SW 1271 (cell line): ENCODE results near the gene PDZD2.
"Not testable (repeated sequence)": the region's sequence is repeated elsewhere in the genome, so short reads cannot be mapped to it uniquely, and the experiment has no call there.

ENCODE experiments used
- DNase-seq, 2 experiments: peaks; one replicate each; lab custom pipeline; 2025; lab: John Stamatoyannopoulos, UW

The PDZD2 gene

DNA sequence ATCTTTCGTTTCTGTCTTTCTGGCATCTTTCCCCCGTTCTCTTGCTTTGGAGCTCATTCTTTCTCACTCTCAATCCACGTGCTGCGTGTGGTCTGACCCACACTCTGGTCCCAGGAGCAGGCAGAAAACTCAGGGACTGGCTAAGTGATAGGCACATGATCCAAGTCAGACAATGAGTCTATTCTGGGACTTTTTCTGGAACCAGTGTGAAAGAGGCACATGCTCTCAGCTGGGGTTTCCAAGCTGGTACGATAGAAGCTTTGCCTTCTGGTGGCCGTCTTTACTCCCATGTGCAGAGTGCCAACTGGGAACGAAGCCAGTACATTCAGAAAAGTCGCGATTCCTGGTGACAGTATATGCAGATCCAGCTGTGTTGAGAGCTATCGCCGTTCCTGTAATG is 94.4 kb downstream of the PDZD2 start:
- DNase-seq, result no peak

DNA sequence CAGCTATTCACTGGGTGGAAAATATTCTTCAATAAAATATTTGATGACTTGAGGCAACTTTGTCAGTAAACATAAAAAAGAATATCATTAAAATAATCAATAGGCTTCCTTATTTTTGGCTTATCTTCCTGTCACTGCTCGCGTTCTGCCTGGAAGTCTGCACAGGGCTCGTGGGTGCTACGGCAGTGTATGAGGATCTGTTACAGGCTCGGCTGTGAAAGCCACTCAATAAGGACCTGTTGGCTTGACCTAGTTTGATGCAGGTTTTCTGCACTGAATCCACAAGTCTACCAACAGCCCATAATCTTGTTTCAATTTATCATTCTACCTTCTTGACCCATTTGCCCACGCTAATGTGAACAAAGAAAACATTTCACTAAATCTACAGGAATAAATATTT is 97.2 kb downstream of the PDZD2 start:
- no peak for DNase-seq

DNA sequence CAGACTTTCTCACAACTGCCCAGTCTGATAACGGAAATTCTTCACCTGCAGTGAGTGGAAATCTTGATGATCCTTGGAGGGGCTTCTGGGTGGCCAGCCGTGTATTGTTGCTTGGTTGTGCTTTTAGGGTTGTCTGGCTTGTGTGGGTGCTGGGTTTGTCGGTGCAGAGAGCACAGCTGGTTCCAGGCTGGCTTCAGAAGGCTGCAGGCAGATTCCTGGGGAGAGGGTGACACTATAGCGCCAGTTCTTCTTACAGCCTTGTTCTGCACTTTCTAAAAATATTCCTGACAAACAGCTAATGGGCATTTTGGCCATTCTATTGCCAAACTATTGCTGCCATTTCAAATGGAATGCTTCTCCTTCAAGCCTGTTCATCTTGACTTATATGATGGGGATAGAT is 99.3 kb downstream of the PDZD2 start:
- DNase-seq, result no peak

DNA sequence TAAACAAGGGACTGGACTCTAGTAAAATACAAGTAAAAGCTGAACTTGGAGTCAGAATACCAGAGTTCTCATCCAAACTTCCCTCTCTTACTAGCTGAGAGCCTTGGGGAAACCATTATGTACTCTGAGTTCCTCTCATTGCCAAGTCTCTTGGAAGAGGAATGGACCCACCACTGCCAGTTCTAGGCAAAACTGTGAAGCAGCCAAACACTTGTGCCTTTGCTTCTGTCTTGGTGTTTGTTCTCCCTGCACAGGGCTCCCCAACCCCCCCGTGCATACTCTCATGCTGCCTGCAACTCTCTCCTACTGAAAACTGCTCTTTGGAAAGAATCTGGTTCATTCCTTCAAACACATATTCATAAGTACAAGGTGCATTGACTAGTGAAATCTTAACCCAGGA is 102.6 kb downstream of the PDZD2 start:
- DNase-seq, result no peak

DNA sequence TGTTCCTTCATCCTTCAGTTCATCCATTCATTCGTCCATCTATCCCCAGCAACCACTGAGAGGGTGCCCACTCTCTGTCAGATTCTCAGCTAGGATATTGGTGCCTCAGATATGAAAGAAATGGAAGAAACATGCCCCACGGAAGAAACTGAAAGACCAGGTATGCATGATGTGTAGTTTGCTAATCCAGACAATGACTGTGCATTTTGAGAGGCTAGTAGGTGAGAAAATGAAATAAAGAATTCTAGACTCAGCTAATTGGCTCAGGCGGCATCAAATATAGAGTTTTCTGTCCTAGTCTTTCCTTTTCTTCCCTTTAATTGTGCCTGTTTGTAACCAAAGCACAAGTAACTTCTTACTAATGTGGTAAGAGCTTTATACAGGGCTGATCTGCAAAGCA is 104.7 kb downstream of the PDZD2 start:
- DNase-seq, result no peak

DNA sequence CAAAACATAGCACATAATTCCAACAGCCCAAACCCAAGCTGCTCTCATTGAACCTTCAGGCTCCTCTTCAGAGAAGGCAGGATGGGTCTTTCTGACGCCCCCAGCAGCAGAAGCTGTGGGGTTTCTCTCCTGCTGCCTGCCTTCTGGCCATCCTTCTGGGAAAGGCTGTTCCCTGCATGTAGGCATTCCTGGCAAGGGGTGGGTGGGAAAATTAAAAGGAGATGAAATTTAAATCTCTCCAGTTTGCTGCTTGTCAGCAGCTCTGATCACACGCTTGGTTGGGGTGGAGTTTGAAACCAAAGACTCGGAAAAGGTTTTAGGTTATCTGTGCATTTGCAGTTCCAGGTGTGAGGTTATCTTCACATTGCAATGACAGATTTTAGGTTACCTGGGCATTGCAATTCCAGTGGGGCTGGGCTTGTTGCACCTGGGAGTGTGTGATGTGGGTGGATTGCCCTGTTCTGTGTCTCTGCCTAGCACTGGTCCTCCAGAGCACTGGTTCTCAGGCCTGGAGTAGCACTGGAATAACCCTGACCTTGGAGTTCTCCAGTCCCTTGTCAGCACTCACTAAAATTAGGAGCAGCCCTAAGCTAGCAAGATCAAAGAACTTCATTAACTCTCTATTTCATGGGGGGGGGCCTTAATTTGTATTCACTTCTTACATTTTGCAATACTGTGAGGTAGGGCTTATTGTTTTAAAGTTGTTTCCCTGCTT is 109.7 kb downstream of the PDZD2 start:
- DNase-seq, result no peak

DNA sequence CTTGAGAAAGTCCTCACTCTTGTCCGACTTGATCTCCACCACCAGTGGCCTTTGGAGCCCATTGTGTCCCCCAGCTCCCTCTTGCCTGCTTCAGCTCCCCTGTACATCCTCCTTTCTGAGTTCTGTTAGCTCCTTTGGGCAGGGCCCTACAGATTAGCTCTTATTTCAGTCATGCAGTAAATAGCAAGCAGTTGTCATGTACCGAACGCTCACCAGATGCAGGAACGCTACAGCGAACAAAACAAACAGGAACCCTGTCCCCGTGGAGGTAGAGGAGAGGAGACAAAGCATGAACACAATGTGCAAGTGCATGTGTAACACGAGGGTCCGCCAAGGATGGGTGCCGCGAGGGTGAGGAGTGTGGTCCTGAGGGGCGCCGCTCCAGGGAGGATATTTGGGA is 111.3 kb downstream of the PDZD2 start:
- no peak for DNase-seq

DNA sequence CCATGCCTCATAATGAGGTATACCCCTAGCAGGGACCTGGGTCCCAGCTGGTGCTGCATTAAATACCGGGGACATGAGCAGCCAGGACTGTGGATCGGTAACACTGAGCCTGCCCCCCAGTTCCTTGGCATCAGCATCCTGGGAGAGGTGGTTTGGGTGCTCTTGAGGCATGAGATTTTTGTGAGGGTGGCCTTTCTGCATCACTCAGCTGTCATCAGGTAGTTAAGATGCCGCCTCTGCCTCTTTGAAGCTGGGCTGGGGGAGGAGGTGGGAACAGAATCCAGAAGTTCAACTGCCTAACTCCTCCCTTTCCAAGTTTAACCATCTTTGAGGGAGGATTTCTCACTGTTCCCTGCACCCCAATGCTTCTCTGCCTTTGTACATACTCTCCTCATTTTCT is 112.7 kb downstream of the PDZD2 start:
- DNase-seq, result no peak

DNA sequence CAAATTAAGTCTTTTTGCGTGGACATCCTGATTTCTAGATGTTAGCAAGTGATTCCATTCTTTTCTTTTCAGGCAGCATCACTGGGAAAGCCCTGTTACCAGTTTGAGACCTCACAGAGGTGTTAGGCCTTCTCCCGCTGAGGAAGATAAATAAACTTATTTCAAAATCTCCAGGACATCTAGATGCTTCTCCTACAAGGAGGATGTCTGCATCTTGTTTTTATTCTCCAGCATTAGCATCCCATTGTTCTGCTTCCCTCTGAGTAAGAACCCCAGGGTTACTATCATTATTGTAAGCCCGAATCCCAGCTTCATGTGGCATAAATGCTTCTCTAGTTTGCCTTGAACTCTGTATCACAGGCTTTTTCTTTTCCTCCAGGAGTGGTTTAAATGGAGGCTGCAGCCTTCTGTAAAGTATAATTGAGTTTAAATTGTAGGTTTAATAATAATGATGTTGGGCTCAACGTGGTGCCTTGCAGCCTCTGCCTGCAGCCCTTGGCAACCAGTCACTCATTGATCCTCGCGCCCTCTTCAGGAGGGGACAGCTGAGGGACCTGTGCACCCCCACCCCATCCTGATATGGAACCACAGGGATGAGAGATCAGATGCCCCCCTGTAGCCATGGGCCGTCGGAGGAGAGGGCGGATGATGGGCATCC is 114.9 kb downstream of the PDZD2 start:
- no peak for DNase-seq

DNA sequence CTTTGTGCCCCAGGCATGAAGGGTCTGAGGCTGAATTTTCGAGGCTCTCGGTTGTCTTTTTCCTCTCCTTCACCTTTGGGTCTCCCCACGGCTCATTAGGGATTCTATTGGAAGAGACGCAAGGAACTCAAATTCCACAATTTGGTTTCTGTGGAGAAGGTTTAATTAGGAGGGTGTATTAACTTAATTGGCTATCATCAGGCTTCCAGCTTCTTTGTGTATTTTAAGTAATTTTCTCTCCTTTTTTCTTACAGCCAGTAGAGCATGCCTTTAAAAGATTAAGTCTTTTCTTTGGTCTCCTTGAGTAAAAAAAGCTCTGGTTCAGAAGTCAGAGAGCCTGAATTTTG is 115.4 kb downstream of the PDZD2 start:
- no peak for DNase-seq

DNA sequence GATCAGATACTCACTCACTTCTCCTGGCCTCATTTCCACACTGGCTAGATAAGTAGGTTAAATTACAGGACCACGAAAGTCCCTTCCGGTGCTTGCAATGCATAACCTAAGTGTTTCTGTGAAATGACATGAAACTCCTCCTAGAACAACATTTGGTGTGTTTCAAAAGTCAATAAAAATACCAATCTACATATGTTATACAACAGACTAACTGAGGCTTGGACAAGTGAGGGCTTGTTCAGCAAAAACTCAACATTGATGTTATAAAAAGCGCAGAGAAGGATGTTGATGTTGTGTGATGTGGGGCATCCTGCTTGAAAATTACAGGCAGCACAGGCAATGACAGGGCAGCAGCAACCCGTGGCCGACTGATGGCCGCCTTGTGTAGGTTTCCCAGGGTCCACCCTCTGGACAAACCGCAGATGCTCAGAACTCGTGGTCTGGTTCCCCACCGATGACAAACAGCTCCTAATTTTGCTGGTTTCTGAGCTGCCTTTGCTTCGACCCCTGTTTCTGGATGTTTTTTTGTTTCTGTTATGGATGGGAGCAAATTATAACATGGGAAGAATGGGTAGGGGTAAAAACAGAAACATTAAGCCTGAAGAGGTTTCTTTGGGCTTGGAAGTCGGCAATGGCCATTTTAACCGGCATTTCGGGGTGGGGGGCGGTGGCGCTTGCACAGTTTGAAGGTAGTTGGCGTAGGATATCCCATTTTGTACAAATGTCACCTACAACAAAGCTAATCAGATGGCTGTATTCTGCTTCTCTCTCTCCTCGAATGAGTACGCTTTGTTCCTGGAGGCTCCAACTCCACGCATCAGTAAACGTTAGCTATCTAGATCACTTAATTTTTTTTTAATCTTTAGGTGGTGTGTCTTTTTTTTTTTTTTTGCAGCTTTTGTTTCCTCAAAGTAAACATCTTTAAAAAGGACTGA is 116.1 kb downstream of the PDZD2 start:
- no peak for DNase-seq

DNA sequence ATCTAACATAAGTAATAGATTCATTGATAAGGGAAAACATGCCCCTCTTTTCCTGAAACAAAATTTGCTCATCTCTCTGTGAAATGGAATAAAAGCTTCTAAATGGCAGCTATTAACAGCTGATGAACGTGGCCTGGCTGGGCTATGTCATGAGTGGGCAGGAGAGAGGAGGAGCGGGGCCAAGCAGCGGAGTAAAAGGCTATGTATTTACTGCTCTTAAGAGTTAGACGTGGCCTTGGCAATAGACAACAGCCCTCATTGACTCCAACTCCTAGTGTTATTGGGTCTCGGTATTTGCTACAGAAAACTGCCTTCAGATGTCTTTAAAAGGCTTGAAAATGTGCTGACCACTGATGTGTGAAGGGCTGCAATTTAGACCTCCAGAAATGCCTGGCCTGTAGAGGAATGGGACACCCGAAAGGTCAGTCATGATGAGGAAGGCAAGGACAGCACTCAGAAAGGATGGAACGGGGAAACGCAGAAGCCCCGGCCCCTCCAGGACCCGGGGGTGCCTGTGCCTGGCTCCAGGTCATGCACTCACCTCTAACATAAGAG is 116.8 kb downstream of the PDZD2 start:
- DNase-seq, result no peak

DNA sequence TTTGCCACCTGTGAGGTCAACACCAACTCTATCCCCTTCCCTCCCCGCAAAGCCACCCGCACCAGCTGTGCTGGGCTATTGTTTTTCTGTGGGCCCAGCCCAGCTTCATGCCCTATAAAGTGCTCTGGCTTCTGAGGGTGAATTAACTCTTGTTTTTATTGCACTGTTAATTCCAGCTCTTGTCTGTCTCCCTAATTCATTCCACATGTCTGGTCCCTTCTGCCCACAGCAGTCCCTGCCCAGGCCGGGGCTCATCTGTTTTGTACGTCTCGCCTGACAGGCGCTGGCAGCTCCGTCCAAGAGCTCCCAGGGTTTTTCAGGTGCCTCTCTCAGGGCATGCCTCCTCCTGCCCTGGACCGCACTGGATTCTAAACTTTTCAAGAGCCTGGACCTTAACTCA is 118.9 kb downstream of the PDZD2 start:
- no peak for DNase-seq

DNA sequence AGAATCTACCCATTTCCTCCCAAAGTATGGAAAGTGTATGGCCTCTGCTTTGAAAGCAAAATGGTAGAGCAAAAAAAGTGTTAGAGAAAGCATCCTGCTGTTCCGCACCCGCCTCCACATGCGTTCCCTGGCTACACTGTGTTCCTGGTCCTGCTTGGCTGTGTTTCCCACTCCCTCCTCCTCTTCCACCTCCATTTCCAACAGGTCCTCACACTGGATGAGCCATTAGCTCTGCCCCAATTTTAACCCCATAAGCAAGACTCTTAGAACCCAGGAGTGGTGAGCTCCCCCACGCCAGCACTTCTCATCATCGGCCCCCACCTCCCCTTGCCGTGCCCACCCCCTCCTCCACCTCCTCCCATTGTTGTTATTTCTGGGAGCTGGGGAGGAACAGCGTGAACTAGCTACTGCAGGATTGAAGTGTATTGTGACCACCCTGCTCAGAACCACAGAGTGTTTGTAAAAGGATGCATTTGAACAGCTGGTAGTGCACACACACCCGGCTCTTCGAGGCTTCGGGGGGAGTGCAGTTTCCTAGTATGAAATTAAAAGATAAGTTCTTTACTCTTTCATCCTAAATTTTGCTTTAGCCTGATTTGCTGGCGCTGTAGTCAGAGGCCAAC is 120.0 kb downstream of the PDZD2 start:
- no peak for DNase-seq

DNA sequence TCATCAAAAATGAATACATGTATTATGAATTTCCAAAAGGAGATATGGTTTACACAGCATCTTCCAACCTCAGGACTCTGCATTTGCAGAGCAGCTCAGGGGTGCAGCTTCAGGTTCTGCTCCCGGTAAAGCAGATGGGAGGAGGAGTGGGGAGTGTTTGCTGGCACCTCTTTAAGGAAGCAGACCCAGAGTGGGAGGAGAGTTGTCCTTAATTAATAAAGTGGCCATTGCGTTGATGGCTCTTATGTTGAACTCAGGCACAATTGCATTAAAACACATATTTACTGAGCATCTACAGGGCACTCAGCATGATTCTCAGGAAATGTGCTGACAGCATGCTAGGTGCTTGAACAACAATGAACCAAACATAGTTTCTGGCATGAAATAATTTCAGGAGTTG is 121.0 kb downstream of the PDZD2 start:
- no peak for DNase-seq

DNA sequence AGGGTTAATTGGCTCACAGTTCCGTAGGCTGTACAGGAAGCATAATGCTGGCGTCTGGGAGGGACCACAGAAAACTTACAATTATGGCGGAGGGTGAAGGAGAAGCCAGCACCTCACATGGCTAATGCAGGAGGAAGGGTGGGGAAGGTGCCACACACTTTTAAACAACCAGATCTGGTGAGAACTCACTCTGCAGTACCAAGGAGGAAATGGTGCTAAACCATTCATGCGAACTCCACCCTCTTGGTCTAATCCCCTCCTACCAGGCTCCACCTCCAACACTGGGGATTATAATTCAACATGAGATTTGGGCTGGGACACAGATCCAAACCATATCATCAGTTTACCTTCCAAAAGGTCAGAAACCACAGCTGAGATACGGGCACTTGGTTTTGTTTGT is 122.9 kb downstream of the PDZD2 start:
- no peak for DNase-seq

DNA sequence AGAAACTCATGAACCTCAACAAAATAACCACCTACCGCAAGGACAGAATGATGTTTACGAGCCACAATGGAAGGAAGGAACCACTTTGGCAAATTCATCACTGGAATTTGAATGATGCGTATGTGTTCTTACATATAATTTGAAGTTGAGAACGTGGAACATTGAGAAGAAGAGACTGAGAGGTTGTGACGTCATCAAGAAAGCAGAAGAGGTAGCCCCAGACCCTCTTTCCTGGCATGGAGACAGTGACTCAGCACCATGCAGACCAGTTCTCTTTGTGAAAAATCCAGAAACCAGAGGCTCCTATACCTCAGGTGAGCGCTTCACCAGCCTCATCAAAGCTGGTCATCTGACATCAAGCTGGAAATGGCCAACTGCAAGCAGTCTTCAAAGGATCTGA is 124.5 kb downstream of the PDZD2 start:
- no peak for DNase-seq

DNA sequence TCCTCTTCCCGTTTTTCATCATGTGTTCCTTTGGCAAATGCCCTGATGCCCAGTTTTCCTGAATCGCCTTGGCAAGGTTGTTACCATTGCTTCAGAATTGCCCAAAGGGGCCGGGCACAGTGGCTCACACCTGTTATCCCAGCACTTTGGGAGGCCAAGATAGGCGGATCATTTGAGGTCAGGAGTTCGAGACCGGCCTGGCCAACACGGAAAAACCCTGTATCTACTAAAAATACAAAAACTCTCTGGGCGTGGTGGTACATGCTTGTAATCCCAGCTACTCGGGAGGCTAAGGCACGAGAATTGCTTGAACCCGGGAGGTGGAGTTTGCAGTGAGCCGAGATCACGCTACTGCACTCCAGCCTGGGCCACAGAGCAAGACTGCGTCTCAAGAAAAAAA is 125.8 kb downstream of the PDZD2 start:
- DNase-seq, result not testable (repeated sequence)

DNA sequence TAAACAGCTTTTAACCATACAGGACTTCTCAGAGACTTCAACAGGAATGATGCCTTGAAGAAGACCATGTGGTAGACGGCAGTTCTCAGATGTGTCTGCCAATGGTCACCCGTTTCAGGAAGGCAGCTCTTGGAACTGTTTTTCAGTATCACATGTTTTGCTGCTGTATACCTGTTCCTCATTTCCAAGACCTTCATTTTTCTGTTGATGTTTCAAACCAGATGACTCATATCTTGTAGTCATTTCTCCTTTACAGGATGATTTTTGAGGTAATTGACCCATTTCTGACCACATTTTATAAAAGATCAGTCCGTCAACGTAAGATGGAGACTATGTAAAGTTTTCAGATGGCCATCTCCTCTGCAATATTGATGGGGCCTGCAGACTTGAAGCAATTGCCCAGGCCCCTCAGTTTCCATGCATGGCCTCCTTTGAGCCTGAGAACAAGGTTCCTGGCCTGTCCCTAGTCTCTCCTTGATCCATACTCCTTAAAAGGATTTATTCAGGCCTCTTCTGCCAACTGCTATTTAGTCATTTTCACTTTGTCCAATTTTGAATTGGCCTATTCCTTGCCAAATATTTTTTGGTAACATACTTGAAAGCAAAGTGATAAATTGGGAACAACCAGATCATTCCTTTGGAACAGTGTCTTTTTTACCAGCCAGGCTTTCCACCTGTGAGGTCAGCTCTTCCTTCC is 128.6 kb downstream of the PDZD2 start:
- DNase-seq, result no peak

DNA sequence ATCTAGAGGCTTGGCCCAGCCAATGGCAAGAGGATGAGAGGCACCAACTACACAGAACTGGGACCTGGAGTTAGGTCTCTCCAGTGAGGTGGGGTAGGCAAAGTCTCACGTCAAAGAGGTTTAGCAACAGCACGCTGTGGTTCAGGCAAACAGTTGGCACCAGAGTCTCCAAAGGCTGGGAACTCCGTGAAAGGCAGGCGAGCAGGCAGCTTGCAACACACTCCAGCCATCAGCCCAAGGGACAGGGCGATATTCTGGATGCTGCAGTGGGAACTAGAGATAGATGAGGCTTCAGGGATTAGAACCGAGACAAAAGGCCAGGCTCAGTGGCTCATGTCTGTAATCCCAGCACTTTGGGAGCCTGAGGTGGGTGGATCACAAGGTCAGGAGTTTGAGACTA is 129.1 kb downstream of the PDZD2 start:
- no peak for DNase-seq

DNA sequence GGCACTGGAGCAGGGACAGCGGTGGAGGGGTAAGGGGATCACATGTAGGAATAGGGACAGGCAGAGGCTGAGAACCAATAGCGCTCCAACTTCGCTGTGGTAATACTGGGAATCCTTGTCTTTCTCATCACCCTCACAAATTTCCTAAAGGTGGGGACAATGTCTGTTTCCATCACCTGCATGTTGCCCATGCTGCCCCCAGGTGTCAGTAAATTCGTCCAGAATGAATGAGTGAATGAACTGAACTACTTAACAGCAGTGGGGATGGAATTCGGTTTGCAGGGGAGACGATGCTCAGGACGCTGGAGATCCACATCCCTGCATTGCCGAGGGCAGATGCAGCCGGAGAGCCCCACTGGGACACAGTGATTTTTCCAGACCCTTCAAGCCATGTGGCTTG is 129.9 kb downstream of the PDZD2 start:
- no peak for DNase-seq

DNA sequence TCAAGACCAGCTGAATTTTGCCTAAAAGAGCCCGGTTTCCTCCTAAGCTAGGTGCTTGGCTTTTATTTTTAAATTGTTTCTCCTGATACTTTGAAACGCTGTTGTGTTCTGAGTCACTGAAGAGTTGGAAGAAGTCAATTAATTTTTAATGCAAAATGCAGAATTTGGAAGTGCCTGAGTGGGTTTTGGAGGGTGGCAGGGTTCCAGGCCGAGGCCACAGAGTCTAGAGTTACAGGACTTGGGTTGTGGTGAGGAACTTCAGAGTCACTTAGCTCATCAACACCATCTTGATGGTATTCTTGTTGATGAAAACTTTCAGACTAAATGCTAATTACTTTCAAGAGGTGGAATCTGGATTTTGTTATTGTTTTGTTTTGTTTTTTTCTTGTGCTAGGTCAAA is 130.6 kb downstream of the PDZD2 start:
- no peak for DNase-seq
